GM12801 (cell line): ENCODE data around the gene OR56A5.

Experiments
- CTCF ChIP-seq: IDR thresholded peaks from one replicate; pipeline ENCODE4 v1.5.1; 2011; ENCODE audit warnings: control low read depth; ENCODE audit not compliant: insufficient read length; ENCODE audit errors: extremely low read depth

The OR56A5 gene

GRCh38 chr11:5992604-5993251 is 24.4 kb upstream of the OR56A5 start:
- no peak for TF ChIP-seq CTCF

- TF ChIP-seq CTCF: no peak
Observed at GRCh38 chr11:5992150-5992549, 23.9 kb upstream of the OR56A5 start.

GRCh38 chr11:5989203-5989602 is 20.9 kb upstream of the OR56A5 start:
- no peak for TF ChIP-seq CTCF

- no peak for TF ChIP-seq CTCF
Observed at GRCh38 chr11:5986885-5987284, 18.6 kb upstream of the OR56A5 start, which contains the start of gene OR52L1. Gene OR52L1 (minus strand): TSS chr11:5986985. CDS start chr11:5986930, 55 bp downstream.

- TF ChIP-seq CTCF: no peak
Observed at GRCh38 chr11:5983443-5983842, 15.1 kb upstream of the OR56A5 start.

- no peak for TF ChIP-seq CTCF
Observed at GRCh38 chr11:5973530-5973929, 5.2 kb upstream of the OR56A5 start.

- no peak for TF ChIP-seq CTCF
Observed at GRCh38 chr11:5967708-5968107, 586 bp downstream of the OR56A5 start.

GRCh38 chr11:5966958-5967357 is 1.3 kb downstream of the OR56A5 start:
- no peak for TF ChIP-seq CTCF
